SK-MEL-5 (cell line): ENCODE results near the gene RGS3. TPM values are rescaled to one million over a fixed set of nuclear protein-coding genes. Genes with fewer than 3 reads are reported as not detected.
"Not testable (repeated sequence)": the region's sequence is repeated elsewhere in the genome, so short reads cannot be mapped to it uniquely, and the experiment has no call there.

Source experiments
- DNase-seq: peaks from one replicate; pipeline ENCODE4 v3.0.0-alpha.2; 2016; ENCODE audit warnings: low read depth, low spot score
- in situ Hi-C: cut with HindIII; loops from 2 replicates; pipeline ENCODE4 v1.10.0; 2016; ENCODE audit warnings: low sequenced_read_pairs, high pct_unique_total_duplicates, low pct_unique_long_range_greater_than_20kb
- total RNA-seq: library from RNA; depleted of rRNA; stranded (reverse); fragments of >200 nt; shearing (Covaris generic); gene quantifications from 2 replicates; pipeline ENCODE4 v1.2.3, GENCODE V29; 2014; rRNA removed

RGS3 gene
- total RNA-seq, 1 experiment from 2014 or later, result 25.0 TPM

DNA sequence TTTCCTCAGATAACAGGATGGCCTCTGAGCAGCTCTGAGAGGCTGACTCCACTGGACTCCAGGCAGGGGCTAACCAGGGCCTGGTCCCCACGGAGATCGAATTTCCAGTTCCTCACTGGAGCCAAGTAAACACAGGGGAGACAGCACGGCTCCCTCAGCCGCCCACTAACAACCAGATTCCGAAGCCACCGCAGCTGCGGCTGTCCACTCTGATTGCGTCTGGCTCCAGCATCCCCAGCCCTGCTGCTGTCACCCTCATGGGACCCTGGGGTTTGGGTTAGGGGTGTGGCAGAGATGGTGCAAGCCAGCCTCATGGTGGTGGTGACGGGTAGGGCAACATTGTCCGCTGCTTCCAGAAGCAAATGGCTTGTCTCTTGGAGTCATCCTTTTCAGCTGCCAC, 172.6 kb downstream of the RGS3 start:
- in situ Hi-C loops, result no loop called here
- DNase-seq, result no peak

DNA sequence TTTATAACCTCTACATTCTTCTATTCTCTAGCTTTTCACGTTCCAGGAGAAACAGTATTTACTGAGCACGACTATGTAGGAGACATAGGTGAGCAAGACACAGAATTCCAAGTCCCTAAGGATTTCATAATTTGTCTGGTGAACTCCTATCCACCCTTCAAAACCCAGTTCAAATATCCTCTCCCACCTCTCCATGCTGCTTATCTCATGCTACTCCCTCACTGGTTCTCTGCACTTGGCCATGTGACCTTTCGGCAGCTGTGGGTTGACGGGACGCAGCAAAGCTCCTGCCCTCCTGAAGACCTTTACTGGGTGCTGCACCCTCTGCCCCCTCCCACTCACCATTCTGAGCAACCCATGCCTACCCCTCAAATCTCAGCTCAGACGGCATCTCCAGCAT, 173.2 kb downstream of the RGS3 start:
- in situ Hi-C loops, result no loop called here
- DNase-seq, result no peak

DNA sequence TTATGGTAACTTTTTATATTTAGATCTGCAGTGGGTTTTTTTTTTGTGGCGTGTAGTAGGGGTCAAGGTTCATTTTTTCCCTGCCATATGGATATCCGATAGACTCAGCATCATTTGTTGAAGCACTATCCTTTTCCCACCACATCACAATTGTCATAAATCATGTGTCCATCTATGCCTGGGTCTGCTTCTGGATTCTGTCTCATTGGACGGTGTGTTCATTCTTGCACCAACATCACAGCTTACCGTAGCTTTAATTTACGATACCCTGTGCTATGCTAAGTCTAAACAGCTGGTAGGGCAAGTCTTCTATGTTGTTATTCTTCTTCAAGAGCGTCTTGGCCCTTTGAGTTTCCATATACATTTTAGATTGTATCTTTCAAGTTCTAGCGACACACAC, 175.0 kb downstream of the RGS3 start:
- DNase-seq, result no peak
- in situ Hi-C loops, result no loop called here

DNA sequence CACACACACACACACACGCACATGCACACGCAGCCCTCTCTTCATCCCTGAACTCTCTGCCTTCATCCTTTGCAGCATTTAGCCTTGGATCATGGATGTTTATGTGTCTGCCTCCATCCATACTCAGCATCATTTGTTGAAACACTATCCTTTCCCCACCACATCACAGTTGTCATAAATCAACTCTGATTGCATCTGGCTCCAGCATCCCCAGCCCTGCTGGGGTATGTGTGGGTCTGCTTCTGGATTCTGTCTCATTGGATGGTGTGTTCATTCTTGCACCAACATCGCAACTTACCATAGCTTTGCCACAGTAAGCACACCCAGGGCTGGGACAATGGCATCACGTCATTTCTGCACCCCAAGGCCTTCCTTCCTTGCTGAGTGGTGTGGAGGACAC, 175.4 kb downstream of the RGS3 start:
- DNase-seq, result no peak
- in situ Hi-C loops, result no loop called here

DNA sequence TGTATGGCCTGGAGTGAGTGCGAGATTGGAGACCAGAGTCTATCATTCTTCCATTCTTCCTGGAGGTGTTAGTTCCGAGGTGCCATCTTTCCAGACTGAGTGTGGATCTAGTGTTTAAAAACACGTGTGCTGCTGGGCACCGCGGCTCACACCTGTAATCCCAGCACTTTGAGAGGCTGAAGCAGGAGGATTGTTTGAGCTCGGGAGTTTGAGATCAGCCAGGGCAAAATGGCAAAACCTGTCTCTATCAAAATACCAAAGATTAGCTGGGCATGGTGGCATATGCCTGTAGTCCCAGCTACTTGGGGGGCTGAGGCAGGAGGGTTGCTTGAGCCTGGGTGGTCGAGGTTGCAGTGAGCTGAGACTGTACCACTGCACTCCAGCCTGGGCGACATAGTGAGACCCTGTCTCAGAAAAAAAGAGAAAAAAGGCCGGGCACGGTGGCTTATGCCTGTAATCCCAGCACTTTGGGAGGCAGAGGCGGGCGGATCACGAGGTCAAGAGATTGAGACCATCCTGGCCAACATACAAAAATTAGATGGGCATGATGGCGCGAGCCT, 176.0 kb downstream of the RGS3 start:
- in situ Hi-C loops, DNase-seq: not testable (repeated sequence)

DNA sequence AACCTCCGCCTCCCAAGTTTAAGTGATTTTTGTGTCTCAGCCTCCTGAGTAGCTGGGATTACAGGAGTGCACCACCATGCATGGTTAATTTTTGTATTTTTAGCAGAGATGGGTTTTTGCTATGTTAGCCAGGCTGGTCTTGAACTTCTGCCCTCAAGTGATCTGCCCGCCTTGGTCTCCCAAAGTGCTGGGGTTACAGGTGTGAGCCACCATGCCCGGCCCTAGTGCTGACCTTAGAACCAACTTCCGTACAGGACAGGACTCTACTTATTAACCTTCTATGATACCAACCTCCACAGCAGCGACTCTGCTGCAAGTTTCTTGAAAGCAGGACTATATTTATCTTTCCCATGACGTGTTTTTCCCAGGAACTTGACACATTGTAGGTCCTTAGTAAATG, 176.9 kb downstream of the RGS3 start:
- DNase-seq, result no peak

DNA sequence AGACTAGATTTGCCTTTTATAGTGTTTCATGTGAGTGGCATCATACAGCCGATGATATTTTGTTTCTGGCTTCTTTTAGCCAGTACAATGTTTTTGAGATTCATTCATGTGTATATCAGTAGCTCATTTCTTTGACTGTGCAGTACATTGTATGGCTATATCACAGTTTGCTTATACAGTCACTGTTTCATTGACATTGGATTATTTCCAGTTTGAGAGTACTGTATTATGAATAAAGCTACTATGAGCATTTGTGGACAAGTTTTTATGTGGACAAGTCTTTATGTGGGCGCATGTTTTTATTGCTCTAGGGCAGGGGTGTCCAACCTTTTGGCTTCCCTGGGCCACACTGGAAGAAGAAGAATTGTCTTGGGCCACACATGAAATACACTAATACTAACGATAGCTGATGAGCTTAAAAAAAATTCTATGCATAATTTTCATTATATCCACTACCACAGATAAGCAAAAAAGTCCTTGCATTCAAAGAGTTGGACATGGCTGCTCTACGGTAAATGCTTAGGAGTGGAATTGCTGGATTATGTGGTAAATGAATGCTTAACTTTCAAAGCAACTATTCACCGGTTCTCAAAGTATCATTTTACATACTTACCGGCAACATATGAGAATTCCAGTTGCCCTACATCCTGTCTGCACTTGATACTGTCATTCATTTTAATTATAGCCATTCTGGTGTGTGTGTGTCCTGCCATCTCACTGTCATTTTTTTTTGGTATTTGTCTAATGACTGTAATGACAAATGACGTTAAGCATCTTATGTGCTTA, 177.8 kb downstream of the RGS3 start:
- DNase-seq, result no peak
- in situ Hi-C loops, result no loop called here

More for the DNA sequence above, 176.9 kb downstream of the RGS3 start:
- in situ Hi-C loops, result no loop called here

DNA sequence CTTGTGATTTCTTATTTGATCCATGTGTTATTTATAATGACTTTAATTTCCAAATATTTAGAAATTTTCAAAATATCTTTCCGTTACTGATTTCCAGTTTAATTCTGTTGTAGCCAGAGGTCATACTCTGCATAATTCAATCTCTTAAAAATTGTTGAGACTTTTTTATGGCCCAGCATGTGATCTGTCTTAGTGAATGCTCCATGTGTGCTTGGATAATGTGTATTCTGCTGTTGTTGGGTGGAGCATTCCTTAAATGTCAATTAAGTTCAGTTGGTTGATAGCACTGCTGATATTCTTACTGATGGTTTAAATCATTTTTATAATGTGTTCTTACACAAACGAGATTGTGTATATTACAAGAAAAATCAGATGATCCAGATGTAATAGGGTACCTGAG, 180.8 kb downstream of the RGS3 start:
- in situ Hi-C loops, result no loop called here
- DNase-seq, result peak; percentile 80

DNA sequence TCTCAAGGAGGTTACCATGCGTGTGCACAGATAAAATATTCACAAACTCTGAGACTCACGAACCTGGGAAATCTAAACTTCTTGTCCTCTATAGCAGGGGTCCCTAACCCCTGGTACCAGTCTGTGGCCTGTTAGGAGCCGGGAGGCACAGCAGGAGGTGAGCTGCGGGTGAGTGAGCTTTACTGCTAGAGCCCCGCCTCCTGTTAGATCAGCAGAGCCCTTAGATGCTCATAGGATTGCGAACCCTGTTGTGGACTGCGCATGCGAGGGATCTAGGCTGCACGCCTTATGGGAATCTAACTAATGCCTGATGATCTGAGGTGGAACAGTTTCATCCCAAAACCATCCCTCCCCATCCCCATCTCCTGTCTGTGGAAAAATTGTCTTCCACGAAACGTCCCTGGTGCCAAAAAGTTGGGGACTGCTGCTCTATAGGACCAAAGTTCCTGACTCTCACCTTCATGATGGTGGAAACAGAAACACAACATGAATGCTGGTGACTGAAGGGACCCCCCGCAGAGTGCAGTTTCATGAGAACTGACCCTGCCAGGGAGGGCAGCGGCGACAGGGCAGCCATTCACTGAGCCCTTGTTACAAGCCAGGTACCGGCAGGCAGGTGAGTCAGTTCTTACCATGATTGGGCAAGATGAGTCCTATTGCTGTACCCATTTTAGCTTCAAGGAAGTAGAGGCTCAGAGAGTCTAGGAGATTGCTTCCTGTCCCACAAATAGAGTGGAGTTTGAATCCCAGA, 181.9 kb downstream of the RGS3 start:
- in situ Hi-C loops, result no loop called here

DNA sequence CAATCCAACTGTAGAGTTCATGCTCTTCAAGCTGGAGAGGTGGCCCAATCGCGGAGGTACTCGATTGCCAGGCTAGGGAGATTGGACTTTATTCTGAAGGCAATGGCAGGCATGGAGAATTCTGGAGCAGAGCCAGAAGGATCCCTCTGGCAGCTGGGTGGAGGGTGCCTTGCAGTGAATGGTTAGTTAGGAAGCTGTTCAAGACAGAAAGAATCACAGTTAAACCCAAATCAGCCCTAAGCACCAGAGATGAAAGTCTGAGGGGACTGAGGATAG, 182.4 kb downstream of the RGS3 start:
- in situ Hi-C loops, result no loop called here
- no peak for DNase-seq

More for the DNA sequence above, 181.9 kb downstream of the RGS3 start:
- DNase-seq, result no peak

DNA sequence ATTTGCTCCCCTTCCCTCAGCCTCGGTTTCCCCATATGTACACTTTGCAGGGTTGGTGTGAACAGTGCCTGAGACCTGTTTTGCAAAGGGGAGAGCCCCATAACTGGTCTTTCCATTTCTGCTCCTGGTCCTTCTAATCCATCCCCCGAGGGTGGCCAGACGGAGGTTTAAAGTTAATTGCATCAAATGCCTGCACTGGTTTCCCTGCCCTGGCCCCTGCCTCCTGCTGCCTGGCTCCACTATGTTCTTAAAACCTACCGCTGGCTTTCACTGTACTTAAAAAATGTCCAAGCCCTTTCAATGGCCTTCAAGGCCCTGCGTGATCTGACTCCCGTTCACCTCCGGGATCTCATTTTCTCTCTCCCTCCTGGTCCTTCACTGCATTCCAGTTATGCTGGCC, 183.0 kb downstream of the RGS3 start:
- DNase-seq, result no peak
- in situ Hi-C loops, result no loop called here

Other genes starting within 250 kb of the RGS3 start
- 34.9 and 35.1 TPM in 2 replicates for gene FKBP15, start 242.4 kb upstream of the RGS3 start, total RNA-seq
- gene SLC31A1, start 242.2 kb upstream of the RGS3 start, total RNA-seq, result 104 and 105 TPM in 2 replicates
- 33.7 and 44.8 TPM in 2 replicates for gene CDC26, start 188.2 kb upstream of the RGS3 start, total RNA-seq
- 44.7 and 59.0 TPM in 2 replicates for gene PRPF4, start 188.1 kb upstream of the RGS3 start, total RNA-seq
- gene RNF183, start 160.4 kb upstream of the RGS3 start, total RNA-seq, result not detected in 2 replicates
- gene WDR31, start 123.5 kb upstream of the RGS3 start, total RNA-seq, result 2.2 and 2.4 TPM in 2 replicates
- gene BSPRY, start 114.2 kb upstream of the RGS3 start, total RNA-seq, result not detected in 2 replicates
- gene HDHD3, start 86.7 kb upstream of the RGS3 start, total RNA-seq, result 31.1 and 33.8 TPM in 2 replicates
- gene ALAD, start 62.4 kb upstream of the RGS3 start, total RNA-seq, result 17.7 and 18.5 TPM in 2 replicates
- gene POLE3, start 53.1 kb upstream of the RGS3 start, total RNA-seq, result 73.8 and 78.2 TPM in 2 replicates
- 1.1 and 1.4 TPM in 2 replicates for gene C9orf43, start 53.0 kb upstream of the RGS3 start, total RNA-seq